ENCODE results near the gene CDV3.

DNA sequence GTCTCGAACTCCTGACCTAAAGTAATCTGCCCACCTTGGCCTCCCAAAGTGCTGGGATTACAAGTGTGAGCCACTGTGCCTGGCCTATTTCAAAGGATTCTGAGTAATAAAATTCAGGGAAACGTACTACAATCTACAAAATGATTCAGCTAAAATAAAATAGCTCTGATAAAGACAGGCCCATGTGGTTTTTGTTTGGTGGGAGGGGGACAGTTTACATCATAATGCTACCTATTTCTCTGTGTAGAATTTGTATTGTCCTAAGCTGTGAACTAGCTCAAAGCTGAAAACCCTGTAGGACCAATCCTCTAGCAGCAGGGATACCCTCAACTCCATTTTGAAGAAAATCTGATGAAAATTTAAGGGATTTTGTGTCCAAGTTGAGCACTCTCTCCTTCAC lies 25.8 kb downstream of the CDV3 start:
- no peak for TF ChIP-seq EZH2 (IDR thresholded peaks at IDR 0.05; ENCODE audit: borderline replicate concordance, low read depth, low read length, severe bottlenecking)
- TF ChIP-seq, protein P1, sequence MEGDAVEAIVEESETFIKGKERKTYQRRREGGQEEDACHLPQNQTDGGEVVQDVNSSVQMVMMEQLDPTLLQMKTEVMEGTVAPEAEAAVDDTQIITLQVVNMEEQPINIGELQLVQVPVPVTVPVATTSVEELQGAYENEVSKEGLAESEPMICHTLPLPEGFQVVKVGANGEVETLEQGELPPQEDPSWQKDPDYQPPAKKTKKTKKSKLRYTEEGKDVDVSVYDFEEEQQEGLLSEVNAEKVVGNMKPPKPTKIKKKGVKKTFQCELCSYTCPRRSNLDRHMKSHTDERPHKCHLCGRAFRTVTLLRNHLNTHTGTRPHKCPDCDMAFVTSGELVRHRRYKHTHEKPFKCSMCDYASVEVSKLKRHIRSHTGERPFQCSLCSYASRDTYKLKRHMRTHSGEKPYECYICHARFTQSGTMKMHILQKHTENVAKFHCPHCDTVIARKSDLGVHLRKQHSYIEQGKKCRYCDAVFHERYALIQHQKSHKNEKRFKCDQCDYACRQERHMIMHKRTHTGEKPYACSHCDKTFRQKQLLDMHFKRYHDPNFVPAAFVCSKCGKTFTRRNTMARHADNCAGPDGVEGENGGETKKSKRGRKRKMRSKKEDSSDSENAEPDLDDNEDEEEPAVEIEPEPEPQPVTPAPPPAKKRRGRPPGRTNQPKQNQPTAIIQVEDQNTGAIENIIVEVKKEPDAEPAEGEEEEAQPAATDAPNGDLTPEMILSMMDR (IDR thresholded peaks at IDR 0.05; ENCODE audit: extremely low read depth in 1 of 2, insufficient read depth in 1 of 2, low read depth in 1 of 2, low read length in 2 of 2), result no peak
- no peak for TF ChIP-seq POLR2A (IDR thresholded peaks at IDR 0.05; ENCODE audit: low read depth, low read length)
- TF ChIP-seq POLR2AphosphoS5 (IDR thresholded peaks at IDR 0.05; ENCODE audit: insufficient read depth, low read depth, low read length), result no peak
- no peak for TF ChIP-seq MYC (IDR thresholded peaks at IDR 0.05; ENCODE audit: low read depth, low read length)
- no peak for TF ChIP-seq FOS (IDR thresholded peaks at IDR 0.05; ENCODE audit: borderline replicate concordance, insufficient read depth, low read length)

All from endothelial cell of umbilical vein (primary cell).